Measurements from ENCODE around the gene TACC3.

Gene TACC3

GRCh38 chr4:1748465-1748995 lies 27.2 kb downstream of the TACC3 start:
- DNase-seq, result peak; percentile 81

GRCh38 chr4:1749370-1749769 lies 28.0 kb downstream of the TACC3 start:
- no peak for DNase-seq

GRCh38 chr4:1749826-1750225 lies 28.5 kb downstream of the TACC3 start:
- no peak for DNase-seq

GRCh38 chr4:1750381-1751154 lies 29.2 kb downstream of the TACC3 start:
- DNase-seq, result no peak

GRCh38 chr4:1751155-1751918 lies 30.0 kb downstream of the TACC3 start:
- DNase-seq, result no peak

GRCh38 chr4:1751919-1752283 lies 30.6 kb downstream of the TACC3 start:
- no peak for DNase-seq

- DNase-seq, result peak; percentile 13
Measured at GRCh38 chr4:1752284-1753041, 31.1 kb downstream of the TACC3 start.

GRCh38 chr4:1753294-1753696 lies 32.0 kb downstream of the TACC3 start:
- DNase-seq, result no peak

- DNase-seq, result no peak
Measured at GRCh38 chr4:1753697-1754311, 32.5 kb downstream of the TACC3 start.

GRCh38 chr4:1754336-1754735 lies 33.0 kb downstream of the TACC3 start:
- peak; percentile 69 for DNase-seq

- DNase-seq, result no peak
Measured at GRCh38 chr4:1755297-1755696, 34.0 kb downstream of the TACC3 start.

GRCh38 chr4:1756079-1756478 lies 34.8 kb downstream of the TACC3 start:
- no peak for DNase-seq

- DNase-seq, result no peak
Measured at GRCh38 chr4:1756893-1757779, 35.8 kb downstream of the TACC3 start.

- no peak for DNase-seq
Measured at GRCh38 chr4:1757836-1758235, 36.5 kb downstream of the TACC3 start.

GRCh38 chr4:1758306-1759121 lies 37.2 kb downstream of the TACC3 start:
- no peak for DNase-seq

- DNase-seq, result no peak
Measured at GRCh38 chr4:1759170-1759817, 38.0 kb downstream of the TACC3 start.

- no peak for DNase-seq
Measured at GRCh38 chr4:1759818-1760223, 38.5 kb downstream of the TACC3 start.

- DNase-seq, result peak; percentile 10
Measured at GRCh38 chr4:1760521-1761071, 39.3 kb downstream of the TACC3 start.

- no peak for DNase-seq
Measured at GRCh38 chr4:1761130-1761689, 39.9 kb downstream of the TACC3 start.

All from NCI-H69 (cell line).